HTERT RPE-1 (cell line): ENCODE measurements around the gene ZDHHC1.

ENCODE experiments used
- in situ Hi-C: fragments of 300-500 bp; cut with MboI; formaldehyde crosslinking; loops from 4 replicates; pipeline ENCODE4 v1.14.3; 2020; ENCODE audit warnings: low sequenced_read_pairs

The ZDHHC1 gene

DNA sequence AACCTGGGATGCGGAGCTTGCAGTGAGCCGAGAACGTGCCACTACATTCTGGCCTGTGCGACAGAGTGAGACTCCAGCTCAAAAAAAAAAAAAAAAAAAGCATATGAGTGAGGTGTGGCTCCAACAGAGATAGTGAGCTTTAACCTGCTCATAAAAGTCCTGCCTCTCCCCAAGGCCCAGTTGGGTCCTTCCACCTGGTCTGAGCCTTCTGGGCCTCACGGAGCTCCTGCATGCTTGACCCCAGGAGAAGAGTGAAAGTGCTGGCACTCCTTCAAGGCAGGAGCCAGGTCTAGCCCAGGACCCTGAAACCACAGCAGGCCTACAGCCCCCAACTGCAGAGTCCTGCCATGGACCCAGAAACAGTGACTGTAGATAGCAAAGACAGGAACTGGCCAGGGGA lies 32.3 kb upstream of the ZDHHC1 start:
- in situ Hi-C loops, result no loop called here

DNA sequence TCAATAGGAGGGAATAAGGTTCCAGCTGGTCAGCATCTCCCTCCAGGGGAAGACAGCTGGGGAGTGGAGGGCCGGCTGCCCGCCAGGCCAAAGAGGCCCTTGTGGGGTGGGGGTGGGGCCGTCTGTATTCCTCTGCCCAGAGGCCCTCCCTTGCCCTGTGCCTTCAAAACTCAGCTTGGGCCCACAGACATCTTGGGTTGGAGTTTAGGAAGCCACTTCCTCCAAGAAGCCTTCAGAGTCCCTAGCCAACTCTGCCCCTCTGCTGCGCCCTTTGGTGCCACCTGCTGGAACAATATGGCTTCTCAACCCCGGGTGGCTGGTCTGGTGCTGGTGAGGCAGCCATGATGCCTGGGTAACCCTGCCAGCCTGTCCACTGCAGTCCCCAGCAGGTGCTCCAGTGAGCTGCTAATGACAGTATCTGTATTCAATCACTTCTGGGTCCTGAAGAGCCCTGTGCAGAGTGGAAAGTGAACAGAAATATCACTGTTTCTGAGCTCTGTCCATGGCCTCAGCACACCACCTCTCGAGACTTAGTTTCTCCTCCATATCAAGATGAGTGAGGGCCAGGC lies 31.3 kb upstream of the ZDHHC1 start:
- in situ Hi-C loops, result no loop called here

GRCh38 chr16:67446968-67447507 lies 30.8 kb upstream of the ZDHHC1 start:
- in situ Hi-C loops, result no loop called here

GRCh38 chr16:67445913-67446907 lies 29.9 kb upstream of the ZDHHC1 start:
- in situ Hi-C loops, result no loop called here

GRCh38 chr16:67445441-67445912 lies 29.2 kb upstream of the ZDHHC1 start:
- in situ Hi-C loops, result no loop called here

- in situ Hi-C loops, result no loop called here
These were observed 28.8 kb upstream of the ZDHHC1 start for GRCh38 chr16:67445126-67445426.

DNA sequence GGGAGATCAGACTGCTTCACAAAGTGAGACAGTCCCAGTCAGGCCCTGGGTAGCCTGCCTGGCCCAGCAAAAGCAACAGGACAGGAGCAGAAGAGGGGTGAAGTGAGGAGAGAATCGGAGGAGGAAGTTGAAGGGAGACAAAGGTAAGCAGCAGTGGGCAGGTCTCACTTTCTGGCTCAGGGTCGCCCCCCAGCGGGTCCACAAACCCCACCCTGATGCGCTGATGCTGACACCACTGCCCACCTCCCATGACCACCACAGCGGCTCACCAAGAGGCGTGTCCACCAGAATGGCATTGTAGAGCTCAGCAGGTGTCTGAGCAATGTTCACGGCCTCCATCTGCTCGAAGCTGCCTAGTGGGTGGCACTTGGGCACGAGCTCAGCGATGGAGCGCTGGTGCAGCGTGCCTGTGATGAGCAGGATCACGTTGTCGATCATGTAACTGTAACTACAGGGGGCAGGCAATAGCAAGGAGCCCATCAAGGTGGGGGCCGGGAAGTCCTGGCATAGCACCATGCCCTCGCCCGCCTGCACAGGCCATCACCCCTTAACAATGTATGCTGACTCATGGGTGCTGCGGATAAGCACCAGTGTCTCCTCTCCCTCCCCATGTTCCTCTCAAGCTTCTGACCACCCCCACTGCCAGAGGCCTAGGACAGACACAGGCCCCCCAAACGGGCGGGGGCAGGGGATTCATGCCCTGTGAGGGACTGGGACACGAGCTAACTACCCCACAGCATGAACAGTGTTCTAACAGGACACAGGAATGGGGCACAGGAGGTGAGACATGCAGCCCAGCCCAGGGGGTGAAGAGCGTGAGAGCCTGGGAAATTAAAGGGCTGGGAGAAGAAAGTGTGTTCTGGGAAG lies 28.2 kb upstream of the ZDHHC1 start:
- in situ Hi-C loops, result no loop called here

DNA sequence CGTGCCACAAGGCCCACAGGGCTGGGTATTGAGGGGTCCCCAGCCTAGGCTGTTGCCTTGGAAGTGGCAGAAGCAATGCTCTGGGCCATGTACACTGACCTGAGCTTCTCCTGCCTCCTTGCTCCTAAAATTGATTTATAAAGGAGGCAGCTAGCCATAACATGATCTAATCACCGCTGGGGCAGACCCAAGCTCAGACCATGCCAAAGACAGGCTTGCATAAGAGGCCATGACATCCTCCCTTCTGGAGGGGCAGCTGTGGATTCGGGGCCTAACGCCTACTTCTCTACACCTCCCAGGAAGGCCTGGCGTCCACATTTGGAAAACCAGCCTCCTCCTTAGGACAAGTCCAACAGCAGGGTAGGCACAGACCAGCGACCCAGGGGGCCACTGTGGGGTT lies 27.0 kb upstream of the ZDHHC1 start:
- in situ Hi-C loops, result no loop called here

GRCh38 chr16:67442581-67443255 lies 26.4 kb upstream of the ZDHHC1 start:
- in situ Hi-C loops, result no loop called here

GRCh38 chr16:67441907-67442306 lies 25.6 kb upstream of the ZDHHC1 start:
- in situ Hi-C loops, result no loop called here

DNA sequence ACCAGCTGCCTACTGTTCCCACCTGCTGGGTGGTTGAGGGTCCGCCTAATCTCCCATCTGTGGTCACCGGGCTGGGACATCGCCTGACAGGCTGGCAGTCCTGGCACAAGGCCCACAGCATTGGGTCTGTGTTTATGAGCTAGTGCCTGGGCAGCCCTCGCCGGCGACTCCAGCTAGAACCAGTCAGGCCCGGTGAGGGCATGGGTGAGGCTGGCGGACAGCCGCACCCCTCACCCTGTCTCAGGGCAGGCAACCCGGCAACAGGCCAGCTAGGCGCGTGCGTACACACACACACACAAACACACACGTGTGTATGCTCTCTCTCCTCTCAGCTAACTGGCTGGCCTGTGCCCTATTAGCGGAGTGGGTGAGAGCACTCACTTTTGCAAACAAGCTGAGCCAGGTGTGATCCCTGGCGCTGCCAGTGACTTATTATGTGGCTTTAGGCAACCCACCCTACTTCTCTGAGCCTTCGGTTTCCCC lies 25.0 kb upstream of the ZDHHC1 start:
- in situ Hi-C loops, result no loop called here

DNA sequence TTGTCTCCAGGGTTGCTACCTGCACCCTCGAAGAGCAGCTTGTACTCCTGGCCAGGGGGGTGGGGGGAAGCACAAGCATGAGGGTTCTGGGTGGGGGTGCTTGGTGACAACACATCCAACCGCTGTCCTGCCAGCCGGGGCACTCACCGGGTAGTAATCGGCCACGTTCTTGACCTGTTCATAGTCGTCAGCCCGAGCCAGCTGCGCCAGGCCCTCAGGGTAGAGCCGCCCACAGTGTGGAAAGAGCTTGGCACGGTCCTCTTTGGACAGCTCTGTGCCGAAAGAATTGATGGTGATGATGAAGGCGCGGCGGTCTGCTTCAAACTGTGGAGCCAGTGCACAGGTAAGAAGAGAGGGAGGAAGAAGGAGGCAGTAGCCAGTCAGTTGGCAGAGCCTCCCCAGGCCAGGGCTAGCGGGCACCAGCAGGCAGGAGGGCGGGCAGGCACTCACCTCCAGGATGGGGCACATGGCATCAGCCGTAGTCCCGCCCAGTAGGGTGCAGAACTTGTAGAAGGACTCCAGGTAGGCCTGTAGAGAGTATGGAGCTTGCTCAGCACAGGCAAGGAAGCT lies 22.6 kb upstream of the ZDHHC1 start:
- in situ Hi-C loops, result no loop called here

DNA sequence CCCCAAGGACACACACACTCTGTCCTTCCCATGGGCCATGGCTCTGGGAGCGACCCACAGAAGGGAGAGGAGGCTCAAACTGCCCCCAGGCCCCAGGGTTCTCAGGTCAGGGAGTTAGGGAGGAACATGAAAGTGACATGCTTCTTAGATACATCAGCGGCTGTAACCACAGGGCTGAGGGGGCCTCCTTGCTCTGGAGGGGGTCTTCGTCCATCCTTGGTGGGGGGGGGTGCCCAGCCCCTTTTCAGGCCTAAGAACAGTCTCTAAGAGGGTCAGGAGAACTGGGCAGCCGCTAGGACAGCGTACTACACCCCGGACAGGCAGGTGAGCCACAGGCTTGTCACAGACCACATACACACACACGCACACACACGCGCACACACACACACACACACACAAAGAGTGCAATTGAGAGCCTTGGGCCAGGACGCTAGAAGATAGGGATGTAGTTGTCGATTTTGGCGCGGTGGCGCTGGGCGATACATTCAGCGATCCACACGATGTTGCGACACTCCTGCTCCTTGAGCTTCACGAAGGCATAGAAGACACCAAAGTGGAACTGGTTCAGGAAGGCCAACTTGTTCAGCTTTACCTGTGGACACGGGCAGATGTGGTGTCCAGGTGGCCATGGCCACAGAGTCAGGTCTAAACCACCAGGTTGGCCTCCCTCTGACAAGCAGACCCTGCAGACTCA lies 22.0 kb upstream of the ZDHHC1 start:
- in situ Hi-C loops, result no loop called here

DNA sequence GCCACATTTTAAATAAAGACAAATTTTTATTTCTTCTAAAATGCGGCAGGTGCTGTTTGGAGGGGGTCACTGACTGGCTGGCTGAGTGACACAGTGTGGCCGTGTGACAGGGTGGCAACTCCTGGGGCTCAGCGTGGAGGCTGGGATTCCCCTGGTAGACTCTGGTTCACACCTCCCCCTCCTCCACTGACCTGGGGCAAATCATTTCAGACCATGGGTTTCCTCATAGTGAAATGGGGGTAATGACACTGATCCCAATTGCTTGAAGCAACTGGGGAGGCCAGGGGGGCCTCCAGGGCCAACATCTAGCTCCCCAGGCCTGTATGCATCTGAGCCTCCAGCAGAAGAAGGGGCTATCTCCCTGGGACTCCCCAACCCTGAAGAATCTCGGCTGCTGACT lies 21.2 kb upstream of the ZDHHC1 start:
- in situ Hi-C loops, result no loop called here

GRCh38 chr16:67436640-67437193 lies 20.4 kb upstream of the ZDHHC1 start:
- in situ Hi-C loops, result no loop called here

GRCh38 chr16:67435758-67436164 lies 19.5 kb upstream of the ZDHHC1 start:
- in situ Hi-C loops, result no loop called here

DNA sequence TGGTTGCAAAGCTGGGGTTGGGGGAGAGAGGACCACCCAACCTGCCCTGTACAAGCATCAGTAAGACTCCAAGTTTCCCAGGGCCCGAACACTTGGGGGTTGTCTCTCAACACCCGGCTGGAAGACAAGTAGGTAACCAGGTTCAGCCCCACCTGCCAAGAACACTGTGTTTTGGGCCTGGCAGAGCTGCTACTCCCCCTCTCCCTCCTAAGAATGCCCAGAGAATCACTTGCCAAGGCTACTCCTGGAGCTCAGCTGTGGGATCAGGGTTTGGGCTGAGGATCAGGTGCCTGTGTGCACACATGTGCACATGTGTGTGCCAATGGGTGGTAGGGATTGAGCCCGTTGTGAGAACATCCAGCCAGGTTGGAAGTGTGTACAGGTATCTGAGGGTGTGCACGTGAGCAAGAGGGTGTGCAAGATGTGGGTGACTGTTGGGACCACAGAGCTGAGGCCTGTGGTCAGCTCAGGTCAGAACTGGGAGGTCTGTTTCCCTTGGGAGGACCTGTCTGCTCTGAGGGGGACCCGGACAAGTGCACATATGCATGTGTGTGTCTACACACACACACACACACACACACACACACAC lies 16.9 kb upstream of the ZDHHC1 start:
- in situ Hi-C loops, result no loop called here

DNA sequence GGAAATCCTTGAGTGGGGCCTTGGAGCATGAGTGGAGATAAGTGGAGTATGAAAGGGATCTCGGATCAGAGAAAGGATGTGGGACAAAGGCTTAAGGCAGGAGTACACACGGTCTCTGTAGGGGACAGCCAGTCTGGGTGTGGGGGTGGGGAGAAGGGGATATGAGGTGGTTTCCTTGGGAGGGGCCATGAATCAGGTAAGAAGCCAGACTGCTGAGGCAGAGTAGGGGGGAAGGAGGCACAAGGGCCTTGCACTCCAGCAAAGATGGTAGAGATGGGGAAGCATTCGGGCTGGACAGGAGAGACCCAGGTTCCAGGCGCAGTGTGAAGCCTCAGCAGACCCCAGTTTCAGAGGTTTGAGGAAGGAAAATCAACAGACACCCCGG lies 16.2 kb upstream of the ZDHHC1 start:
- in situ Hi-C loops, result no loop called here
